Endothelial cell of umbilical vein (primary cell): Measurements from ENCODE around the gene PROCA1. TPM values are rescaled to one million over a fixed set of nuclear protein-coding genes. Genes with fewer than 3 reads are reported as not detected.

Source experiments
- BruUV-seq: library from RNA; stranded (reverse); fragments of 400-500 nt; replicated peaks from 2 replicates; lab custom pipeline; 2021; lab: Mats Ljungman, UMichigan
- CTCF ChIA-PET: fragments of 300-600, 350-600 bp; sonication (Branson Sonifier 250); formaldehyde crosslinking; loops from one replicate; lab custom pipeline; 2021; ENCODE audit warnings: antibody characterized with exemption, inconsistent platforms; lab: Charles Lee
- POLR2A ChIA-PET: fragments of 300-600, 350-600 bp; sonication (Branson Sonifier 250); formaldehyde crosslinking; loops from one replicate; lab custom pipeline; 2021; ENCODE audit warnings: antibody characterized with exemption, inconsistent platforms; lab: Charles Lee
- DNase-seq: peaks from one replicate; pipeline ENCODE4 v3.0.0-alpha.2; 2011; ENCODE audit warnings: low read depth, low spot score
- FAIRE-seq: peaks from 2 replicates; lab custom pipeline; 2011; peaks lifted over from hg19 to GRCh38; lab: Jason Lieb, UNC
- H2AFZ ChIP-seq: 2 replicates; pipeline ENCODE4 v1.6.0; 2012; ENCODE audit warnings: low read depth, low read length, control low read depth, inconsistent platforms
- H3K27ac ChIP-seq: 2 replicates; pipeline ENCODE4 v1.5.1; 2011; ENCODE audit warnings: low read depth, mild to moderate bottlenecking, control low read depth, low read length, moderate library complexity; ENCODE audit not compliant: insufficient read depth
- H3K27me3 ChIP-seq, 2 experiments: 2 replicates each; pipeline versions ENCODE4 v1.6.0 to v1.6.1; 2011; ENCODE audit warnings: low read length in 2 of 2, mixed read lengths in 1 of 2; ENCODE audit not compliant: control insufficient read depth in 2 of 2, insufficient read depth in 2 of 2
- H3K36me3 ChIP-seq, 2 experiments: 2 replicates in 1 of 2; 3 replicates in 1 of 2; pipeline ENCODE4 v1.5.1; 2011; ENCODE audit warnings: low read length in 2 of 2, mild to moderate bottlenecking in 1 of 2, moderate library complexity in 1 of 2; ENCODE audit not compliant: control insufficient read depth in 2 of 2, insufficient read depth in 2 of 2; ENCODE audit errors: extremely low read depth in 1 of 2
- H3K4me1 ChIP-seq: 3 replicates; pipeline ENCODE4 v1.5.1; 2011; ENCODE audit warnings: mild to moderate bottlenecking, low read length; ENCODE audit not compliant: control insufficient read depth, insufficient read depth; ENCODE audit errors: extremely low read depth
- H3K4me2 ChIP-seq: 2 replicates; pipeline ENCODE4 v1.6.1; 2011; ENCODE audit warnings: low read length, control low read depth, mixed read lengths; ENCODE audit not compliant: insufficient read depth
- H3K4me3 ChIP-seq, 3 experiments: fragments of 200-600 bp in 1 of 3; sonication (generic), shearing (Covaris generic) in 1 of 3; replicated peaks in 1 of 3; 2 replicates each; pipeline ENCODE4 v1.5.1; 2011 to 2016; ENCODE audit warnings: control low read depth in 3 of 3, low read length in 3 of 3, mild to moderate bottlenecking in 2 of 3, inconsistent platforms in 1 of 3, low read depth in 1 of 3, moderate library complexity in 1 of 3; ENCODE audit not compliant: insufficient read depth in 1 of 3
- H3K79me2 ChIP-seq: 2 replicates; pipeline ENCODE4 v1.6.0; 2012; ENCODE audit warnings: low read length, inconsistent platforms; ENCODE audit not compliant: control insufficient read depth, insufficient read depth
- H3K9ac ChIP-seq: replicated peaks from 2 replicates; pipeline ENCODE3; 2011; ENCODE audit warnings: low read length, control low read depth; ENCODE audit not compliant: insufficient read depth; ENCODE audit errors: extremely low read depth
- H3K9me1 ChIP-seq: replicated peaks from 3 replicates; pipeline ENCODE4 v1.6.0; 2011; ENCODE audit warnings: mild to moderate bottlenecking, low read length; ENCODE audit not compliant: control insufficient read depth, insufficient read depth; ENCODE audit errors: extremely low read depth
- H3K9me3 ChIP-seq: replicated peaks from 2 replicates; pipeline ENCODE4 v1.5.1; 2012; ENCODE audit warnings: low read length, inconsistent platforms; ENCODE audit not compliant: control insufficient read depth, insufficient read depth
- H4K20me1 ChIP-seq: replicated peaks from 2 replicates; pipeline ENCODE3; 2011; ENCODE audit warnings: mild to moderate bottlenecking, low read length; ENCODE audit not compliant: control insufficient read depth, insufficient read depth; ENCODE audit errors: extremely low read depth
- EZH2 ChIP-seq: IDR thresholded peaks from 2 replicates; pipeline ENCODE4 v1.6.1; 2012; ENCODE audit warnings: borderline replicate concordance, low read depth, mild to moderate bottlenecking, moderate library complexity, low read length, inconsistent platforms; ENCODE audit not compliant: severe bottlenecking
- FOS ChIP-seq: IDR thresholded peaks from 2 replicates; pipeline ENCODE4 v1.6.1; 2011; ENCODE audit warnings: mild to moderate bottlenecking, low read length, moderate library complexity, borderline replicate concordance; ENCODE audit not compliant: insufficient read depth
- GATA2 ChIP-seq: IDR thresholded peaks from 2 replicates; pipeline ENCODE4 v1.7.0; 2011; ENCODE audit warnings: low read depth, mild to moderate bottlenecking, moderate library complexity, mixed read lengths, low read length; ENCODE audit not compliant: insufficient read length, insufficient read depth
- JUN ChIP-seq: IDR thresholded peaks from 2 replicates; pipeline ENCODE4 v1.6.1; 2011; ENCODE audit warnings: borderline replicate concordance, low read depth; ENCODE audit not compliant: insufficient read length, insufficient read depth
- MAX ChIP-seq: IDR thresholded peaks from 2 replicates; pipeline ENCODE4 v1.6.1; 2011; ENCODE audit not compliant: insufficient read depth, insufficient read length
- MYC ChIP-seq: IDR thresholded peaks from one replicate; pipeline ENCODE4 v1.6.1; 2011; ENCODE audit warnings: mild to moderate bottlenecking, low read depth, low read length
- POLR2A ChIP-seq: IDR thresholded peaks from 2 replicates; pipeline ENCODE4 v1.6.1; 2012; ENCODE audit warnings: low read depth, mild to moderate bottlenecking, control low read depth, low read length
- POLR2AphosphoS5 ChIP-seq: IDR thresholded peaks from 2 replicates; pipeline ENCODE4 v1.6.1; 2012; ENCODE audit warnings: low read depth, mild to moderate bottlenecking, control low read depth, low read length, moderate library complexity; ENCODE audit not compliant: insufficient read depth
- dilution Hi-C: fragments of 300-500 bp; cut with MboI; formaldehyde crosslinking; loops from one replicate; pipeline ENCODE4 v1.15.0; 2019; ENCODE audit warnings: low sequenced_read_pairs; ENCODE audit not compliant: extremely low pct_ligation_motif_present
- intact Hi-C: fragments of 100-400 bp; cut with micrococcal nuclease; formaldehyde crosslinking; loops from one replicate; pipeline ENCODE4 v1.10.0; 2022
- polyA plus RNA-seq, 4 experiments: library from polyadenylated mRNA; depleted of rRNA in 3 of 4; stranded (reverse) in 3 of 4; unstranded in 1 of 4; fragments of >200 nt; gene quantifications; 2 replicates each; pipeline versions ENCODE4 v1.2.1 to v1.2.3, GENCODE V29; 2011 to 2012; ENCODE audit warnings: missing spikeins in 1 of 4
- total RNA-seq: library from RNA; stranded (reverse); gene quantifications from 2 replicates; pipeline ENCODE4 v1.2.3, GENCODE V29; 2021
- TF ChIP-seq, protein P1 (sequence below), 2 donors: IDR thresholded peaks; 1 replicate in 1 of 2; 2 replicates in 1 of 2; pipeline ENCODE4 v1.5.1; 2011; ENCODE audit warnings: low read length in 2 of 2, mild to moderate bottlenecking in 2 of 2, moderate library complexity in 2 of 2, control low read depth in 1 of 2, inconsistent platforms in 1 of 2, low read depth in 1 of 2; ENCODE audit not compliant: insufficient read depth in 1 of 2; ENCODE audit errors: extremely low read depth in 1 of 2

Gene PROCA1
- total and polyA plus RNA-seq, 2 donors (not counting 3 experiments of a cell fraction or from before 2014, with no cell fraction given) = 2.0 to 2.1 TPM

DNA sequence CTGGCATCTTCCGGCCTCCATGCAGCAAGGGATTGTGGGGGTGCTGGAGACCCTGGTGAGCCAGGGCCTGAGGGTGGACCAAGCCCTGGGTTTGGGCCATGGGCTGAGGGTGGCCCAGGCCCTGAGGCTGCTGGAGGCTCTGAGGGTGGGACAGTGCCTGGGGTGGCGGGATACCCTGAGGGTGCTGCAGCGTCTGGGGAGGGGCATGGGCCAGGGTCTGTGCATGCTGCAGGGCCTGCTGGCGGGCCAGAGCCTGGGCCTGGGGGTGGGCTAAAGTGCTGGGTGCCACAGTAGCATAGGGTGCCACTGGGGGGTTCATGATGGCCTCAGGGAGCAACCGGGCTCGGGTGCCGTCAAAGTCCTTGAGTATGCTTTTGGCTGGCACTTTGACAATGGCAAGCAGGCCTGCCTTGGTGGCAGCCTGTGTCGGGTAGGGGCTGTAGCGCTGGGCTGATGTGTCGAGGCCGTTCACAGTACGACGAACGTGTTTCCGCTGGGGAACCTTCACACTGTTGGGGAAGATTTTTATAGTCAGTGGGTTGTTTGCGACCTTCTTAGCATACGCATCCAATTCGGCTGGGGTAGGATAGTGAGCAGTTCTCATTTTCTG lies 47.7 kb upstream of the PROCA1 start:
- POLR2A ChIA-PET = no interaction called here
- H3K9ac ChIP-seq = no peak overlapping the region
- TF ChIP-seq MYC (no peak), JUN (no peak), GATA2 (no peak), MAX (no peak), POLR2A (no peak), FOS (no peak), POLR2AphosphoS5 (no peak), EZH2 (no peak)
- TF ChIP-seq, protein P1, sequence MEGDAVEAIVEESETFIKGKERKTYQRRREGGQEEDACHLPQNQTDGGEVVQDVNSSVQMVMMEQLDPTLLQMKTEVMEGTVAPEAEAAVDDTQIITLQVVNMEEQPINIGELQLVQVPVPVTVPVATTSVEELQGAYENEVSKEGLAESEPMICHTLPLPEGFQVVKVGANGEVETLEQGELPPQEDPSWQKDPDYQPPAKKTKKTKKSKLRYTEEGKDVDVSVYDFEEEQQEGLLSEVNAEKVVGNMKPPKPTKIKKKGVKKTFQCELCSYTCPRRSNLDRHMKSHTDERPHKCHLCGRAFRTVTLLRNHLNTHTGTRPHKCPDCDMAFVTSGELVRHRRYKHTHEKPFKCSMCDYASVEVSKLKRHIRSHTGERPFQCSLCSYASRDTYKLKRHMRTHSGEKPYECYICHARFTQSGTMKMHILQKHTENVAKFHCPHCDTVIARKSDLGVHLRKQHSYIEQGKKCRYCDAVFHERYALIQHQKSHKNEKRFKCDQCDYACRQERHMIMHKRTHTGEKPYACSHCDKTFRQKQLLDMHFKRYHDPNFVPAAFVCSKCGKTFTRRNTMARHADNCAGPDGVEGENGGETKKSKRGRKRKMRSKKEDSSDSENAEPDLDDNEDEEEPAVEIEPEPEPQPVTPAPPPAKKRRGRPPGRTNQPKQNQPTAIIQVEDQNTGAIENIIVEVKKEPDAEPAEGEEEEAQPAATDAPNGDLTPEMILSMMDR (IDR thresholded peaks at IDR 0.05; ENCODE audit: extremely low read depth in 1 of 2, insufficient read depth in 1 of 2, low read depth in 1 of 2, low read length in 2 of 2) = no peak
- H3K79me2 ChIP-seq = peaks cover 7% of the 10 kb centered on the region
- dilution Hi-C loops (no loop called here), intact Hi-C loops (no loop called here)
- no peak overlapping the region for H3K27ac ChIP-seq
- BruUV-seq = no TSS peak
- no peak overlapping the region for H3K4me2 ChIP-seq
- H3K27me3 ChIP-seq = no peaks in the 10 kb centered on the region
- H3K9me3 ChIP-seq = no peaks in the 10 kb centered on the region
- FAIRE-seq (no peak), DNase-seq (no peak)
- H3K9me1 ChIP-seq = no peaks in the 10 kb centered on the region
- H3K36me3 ChIP-seq = peaks cover 4 to 29% of the 10 kb centered on the region in 2 experiments
- no peak overlapping the region for H3K4me3 ChIP-seq
- CTCF ChIA-PET = interaction anchor here (3.5 to 6.0 kb wide), 2 partner anchors 10 to 32 kb away, joined by 46 to 77 read pairs; partner anchors contain the start of genes NEK8 and TLCD1
- H3K4me1 ChIP-seq = peaks cover 16% of the 10 kb centered on the region
- no peaks in the 10 kb centered on the region for H4K20me1 ChIP-seq
- H2AFZ ChIP-seq = no peak overlapping the region
